Brain microvascular endothelial cell (primary cell): ENCODE results near the gene EQTN.
A peak's percentile ranks its signal among the peaks of the same experiment; 100 is the strongest.

Experiments
- DNase-seq: peaks from one replicate; pipeline ENCODE4 v3.0.0-alpha.2; 2020
- H3K27ac ChIP-seq: fragments of 250-450 bp; sonication (Bioruptor Pico); 2 replicates; pipeline ENCODE4 v1.5.1; 2020; ENCODE audit warnings: mild to moderate bottlenecking, moderate library complexity
- H3K27me3 ChIP-seq: fragments of 250-450 bp; sonication (Bioruptor Pico); replicated peaks from 2 replicates; pipeline ENCODE4 v1.5.1; 2020; ENCODE audit warnings: mild to moderate bottlenecking
- H3K36me3 ChIP-seq: fragments of 250-450 bp; sonication (Bioruptor Pico); replicated peaks from 2 replicates; pipeline ENCODE4 v1.5.1; 2020; ENCODE audit warnings: mild to moderate bottlenecking
- H3K4me3 ChIP-seq: 2 replicates; pipeline ENCODE4 v1.5.1; 2011; ENCODE audit warnings: low read depth, mild to moderate bottlenecking, control low read depth, low read length, moderate library complexity
- in situ Hi-C: cut with HindIII; loops from 2 replicates; pipeline ENCODE4 v1.10.0; 2017; ENCODE audit warnings: low sequenced_read_pairs, low pct_ligation_motif_present
- TF ChIP-seq, protein P1 (sequence below): IDR thresholded peaks from 2 replicates; pipeline ENCODE4 v1.5.1; 2011; ENCODE audit warnings: low read depth, mild to moderate bottlenecking, moderate library complexity, low read length, control low read depth, inconsistent platforms; ENCODE audit errors: missing control alignments

The EQTN gene

DNA sequence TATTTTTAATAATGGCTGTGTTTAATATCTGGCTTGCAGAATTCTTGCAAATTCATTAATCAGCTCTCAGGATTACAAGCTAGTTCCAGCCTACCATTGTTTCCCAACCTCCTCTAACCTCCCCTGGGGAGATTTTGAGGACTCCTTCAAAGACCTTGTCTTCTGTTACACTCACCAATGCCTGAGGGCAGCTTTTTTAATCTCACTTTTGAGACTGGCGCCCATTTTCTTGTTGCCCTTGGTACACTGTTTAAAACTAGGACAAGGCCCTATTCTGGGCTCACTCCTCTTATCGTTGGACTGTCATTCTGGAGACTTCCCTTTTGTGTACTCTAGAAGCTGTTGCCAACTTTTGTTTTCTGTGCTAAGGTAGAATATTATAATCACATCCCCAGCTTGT, 13.6 kb upstream of the EQTN start:
- DNase-seq, result no peak
- H3K4me3 ChIP-seq, result no peak overlapping the region
- TF ChIP-seq, protein P1, sequence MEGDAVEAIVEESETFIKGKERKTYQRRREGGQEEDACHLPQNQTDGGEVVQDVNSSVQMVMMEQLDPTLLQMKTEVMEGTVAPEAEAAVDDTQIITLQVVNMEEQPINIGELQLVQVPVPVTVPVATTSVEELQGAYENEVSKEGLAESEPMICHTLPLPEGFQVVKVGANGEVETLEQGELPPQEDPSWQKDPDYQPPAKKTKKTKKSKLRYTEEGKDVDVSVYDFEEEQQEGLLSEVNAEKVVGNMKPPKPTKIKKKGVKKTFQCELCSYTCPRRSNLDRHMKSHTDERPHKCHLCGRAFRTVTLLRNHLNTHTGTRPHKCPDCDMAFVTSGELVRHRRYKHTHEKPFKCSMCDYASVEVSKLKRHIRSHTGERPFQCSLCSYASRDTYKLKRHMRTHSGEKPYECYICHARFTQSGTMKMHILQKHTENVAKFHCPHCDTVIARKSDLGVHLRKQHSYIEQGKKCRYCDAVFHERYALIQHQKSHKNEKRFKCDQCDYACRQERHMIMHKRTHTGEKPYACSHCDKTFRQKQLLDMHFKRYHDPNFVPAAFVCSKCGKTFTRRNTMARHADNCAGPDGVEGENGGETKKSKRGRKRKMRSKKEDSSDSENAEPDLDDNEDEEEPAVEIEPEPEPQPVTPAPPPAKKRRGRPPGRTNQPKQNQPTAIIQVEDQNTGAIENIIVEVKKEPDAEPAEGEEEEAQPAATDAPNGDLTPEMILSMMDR, result no peak
- no peaks in the 10 kb centered on the region for H3K27me3 ChIP-seq
- no peak overlapping the region for H3K27ac ChIP-seq
- in situ Hi-C loops, result no loop called here
- no peaks in the 10 kb centered on the region for H3K36me3 ChIP-seq

DNA sequence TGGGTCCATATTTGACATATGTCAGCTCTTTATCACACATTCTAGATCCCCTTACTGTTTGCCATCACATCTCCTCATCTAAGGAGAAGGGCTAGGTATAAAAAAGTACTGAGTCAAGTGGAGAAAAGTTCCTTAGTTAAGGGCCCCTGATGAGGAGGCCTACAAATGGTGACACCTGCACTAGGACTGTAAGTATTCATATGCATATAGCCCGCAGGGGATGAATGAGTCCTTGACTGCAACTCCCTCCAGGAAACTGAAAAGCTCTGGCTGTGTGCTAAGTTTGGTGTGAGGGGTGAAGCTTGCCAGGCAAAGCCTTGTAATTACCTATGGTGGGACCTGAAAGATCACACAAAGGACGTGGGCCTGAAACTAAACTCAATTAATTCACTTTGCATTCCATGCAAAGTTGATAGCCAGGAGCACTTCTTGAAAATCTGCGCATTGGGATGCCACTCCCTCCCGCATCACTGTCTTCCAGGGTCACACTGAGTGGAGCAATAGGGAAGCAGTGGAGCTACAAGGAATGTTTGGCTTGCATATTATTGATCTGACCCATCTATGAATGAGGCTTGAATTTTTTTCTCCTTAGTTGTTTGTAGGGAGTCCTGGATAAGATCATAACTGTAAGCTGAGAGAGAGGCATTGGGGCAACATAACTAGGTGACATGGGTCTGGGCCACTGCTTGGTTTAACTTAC, 11.9 kb upstream of the EQTN start:
- in situ Hi-C loops, result no loop called here
- H3K27me3 ChIP-seq, result no peaks in the 10 kb centered on the region
- TF ChIP-seq, protein P1, result no peak
- no peak for DNase-seq
- H3K36me3 ChIP-seq, result no peaks in the 10 kb centered on the region
- no peak overlapping the region for H3K27ac ChIP-seq
- no peak overlapping the region for H3K4me3 ChIP-seq

- TF ChIP-seq, protein P1, result no peak
- H3K27me3 ChIP-seq, result no peaks in the 10 kb centered on the region
- in situ Hi-C loops, result no loop called here
- no peak for DNase-seq
- no peak overlapping the region for H3K27ac ChIP-seq
- no peak overlapping the region for H3K4me3 ChIP-seq
- H3K36me3 ChIP-seq, result no peaks in the 10 kb centered on the region
Observed at GRCh38 chr9:27304521-27304920, 7.6 kb upstream of the EQTN start.

GRCh38 chr9:27303219-27303618, 6.3 kb upstream of the EQTN start:
- no peak overlapping the region for H3K4me3 ChIP-seq
- H3K36me3 ChIP-seq, result no peaks in the 10 kb centered on the region
- in situ Hi-C loops, result no loop called here

DNA sequence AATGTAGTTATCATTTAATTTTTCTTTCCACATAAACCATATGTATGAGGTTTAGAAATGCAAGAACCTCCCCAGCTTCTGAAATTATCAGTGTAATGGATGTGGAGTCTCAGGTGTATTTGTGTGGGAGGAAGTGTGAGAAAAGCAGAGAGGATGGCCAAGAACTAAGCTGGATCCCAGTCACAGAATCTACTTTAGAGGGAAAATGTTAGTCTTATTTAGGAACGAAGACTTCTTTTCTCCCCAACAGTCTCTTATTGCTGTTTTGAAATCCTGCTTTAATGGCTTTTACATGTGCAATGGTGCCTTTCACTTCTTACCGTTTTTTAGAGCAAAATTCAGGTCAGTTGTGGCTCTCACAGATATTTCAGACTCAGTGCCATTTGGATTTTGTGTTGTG, 3.0 kb downstream of the EQTN start:
- no peak overlapping the region for H3K4me3 ChIP-seq
- DNase-seq, result no peak
- in situ Hi-C loops, result no loop called here
- H3K27ac ChIP-seq, result no peak overlapping the region
- H3K36me3 ChIP-seq, result no peaks in the 10 kb centered on the region
- TF ChIP-seq, protein P1, result no peak
- no peaks in the 10 kb centered on the region for H3K27me3 ChIP-seq

More at GRCh38 chr9:27303219-27303618, 6.3 kb upstream of the EQTN start:
- DNase-seq, result peak; percentile 39
- Histone ChIP-seq H3K27me3 (no peaks in the 10 kb centered on the region), H3K27ac (no peak overlapping the region)
- TF ChIP-seq, protein P1, result no peak
